A549 treated with DMSO at 1 μM for 4 hours (cell line): ENCODE results near the gene HCFC1R1. TPM values are rescaled to one million over a fixed set of nuclear protein-coding genes. Genes with fewer than 3 reads are reported as not detected.

Experiments used
- total RNA-seq: library from RNA; stranded (reverse); fragments of 200-300 nt; extraction: Qiagen RNA extraction; gene quantifications from 5 replicates; pipeline ENCODE4 v1.2.3, GENCODE V29; 2022; ENCODE audit warnings: low read depth

HCFC1R1 gene
- total RNA-seq, result 206 to 241 TPM (median 224 TPM) in 5 replicates

GRCh38 chr16:3023669-3024478 is at the start of gene HCFC1R1, which contains the start of gene THOC6:
HCFC1R1 (minus strand) TSS chr16:3023942; CDS start chr16:3023941, 1 bp downstream.
THOC6 (plus strand) TSS chr16:3024035; CDS start chr16:3024327, 292 bp downstream.

GRCh38 chr16:3065069-3065741 is 41.5 kb upstream of the HCFC1R1 start, which contains the start of gene IL32:
IL32 (plus strand) TSS chr16:3065640; CDS start chr16:3065812, 172 bp downstream.

GRCh38 chr16:3045758-3046640 is 22.3 kb upstream of the HCFC1R1 start, which contains the start of gene MMP25:
MMP25 (plus strand) TSS chr16:3046561; CDS start chr16:3046918, 357 bp downstream.

GRCh38 chr16:3036726-3037315 is 13.1 kb upstream of the HCFC1R1 start, which contains the start of gene BICDL2:
BICDL2 (minus strand) TSS chr16:3036944; CDS start chr16:3035496, 1,448 bp downstream.

GRCh38 chr16:3020247-3020603 is 3.5 kb downstream of the HCFC1R1 start, which contains the start of gene TNFRSF12A:
TNFRSF12A (plus strand) TSS chr16:3020368; CDS start chr16:3020398, 30 bp downstream.

GRCh38 chr16:3017794-3018506 is 5.8 kb downstream of the HCFC1R1 start, which contains the start of gene CLDN6:
CLDN6 (minus strand) TSS chr16:3018183; CDS start chr16:3016021, 2,162 bp downstream.

GRCh38 chr16:3012828-3013420 is 10.8 kb downstream of the HCFC1R1 start, which contains the start of gene CLDN9:
CLDN9 (plus strand) TSS chr16:3012923; CDS start chr16:3013363, 440 bp downstream.

GRCh38 chr16:2980227-2981176 is 43.2 kb downstream of the HCFC1R1 start, which contains the start of gene PKMYT1:
PKMYT1 (minus strand) TSS chr16:2980446; CDS start chr16:2979657, 789 bp downstream.

Other genes starting within 250 kb of the HCFC1R1 start
- gene ELOB, start 246.7 kb downstream of the HCFC1R1 start, total RNA-seq, result 432 to 492 TPM (median 452 TPM) in 5 replicates
- 0.12 TPM in 1 of 5 replicates, not detected in the others for gene PRSS33, start 236.4 kb downstream of the HCFC1R1 start, total RNA-seq
- gene PRSS41, start 225.5 kb downstream of the HCFC1R1 start, total RNA-seq, result not detected in 5 replicates
- gene PRSS21, start 206.7 kb downstream of the HCFC1R1 start, total RNA-seq, result 0.11 to 0.39 TPM (median 0.14 TPM) in 4 of 5 replicates, not detected in the other
- gene ZG16B, start 193.6 kb downstream of the HCFC1R1 start, total RNA-seq, result 0.46 to 1.3 TPM (median 0.69 TPM) in 5 replicates
- gene PRSS22, start 165.8 kb downstream of the HCFC1R1 start, total RNA-seq, result 2.5 to 4.1 TPM (median 3.0 TPM) in 5 replicates
- gene FLYWCH2, start 140.7 kb downstream of the HCFC1R1 start, total RNA-seq, result 44.9 to 59.5 TPM (median 50.8 TPM) in 5 replicates
- gene FLYWCH1, start 112.0 kb downstream of the HCFC1R1 start, total RNA-seq, result 20.1 to 29.5 TPM (median 27.2 TPM) in 5 replicates
- 1.1 to 2.8 TPM (median 2.0 TPM) in 5 replicates for gene KREMEN2, start 59.7 kb downstream of the HCFC1R1 start, total RNA-seq
- gene PAQR4, start 54.6 kb downstream of the HCFC1R1 start, total RNA-seq, result 34.1 to 44.1 TPM (median 38.0 TPM) in 5 replicates
- 69.3 to 97.7 TPM (median 85.3 TPM) in 5 replicates for gene PKMYT1, start 43.5 kb downstream of the HCFC1R1 start, total RNA-seq
- 0.33 to 0.59 TPM (median 0.49 TPM) in 5 replicates for gene CLDN9, start 11.0 kb downstream of the HCFC1R1 start, total RNA-seq
- 0.17 to 0.82 TPM (median 0.40 TPM) in 5 replicates for gene CLDN6, start 5.8 kb downstream of the HCFC1R1 start, total RNA-seq
- 584 to 710 TPM (median 600 TPM) in 5 replicates for gene TNFRSF12A, start 3.6 kb downstream of the HCFC1R1 start, total RNA-seq
- gene THOC6, start 93 bp upstream of the HCFC1R1 start, total RNA-seq, result 24.1 to 38.0 TPM (median 33.0 TPM) in 5 replicates
- gene BICDL2, start 13.0 kb upstream of the HCFC1R1 start, total RNA-seq, result not detected in 5 replicates
- gene MMP25, start 22.6 kb upstream of the HCFC1R1 start, total RNA-seq, result 0.69 to 1.1 TPM (median 0.78 TPM) in 5 replicates
- 22.5 to 31.8 TPM (median 27.0 TPM) in 5 replicates for gene IL32, start 41.7 kb upstream of the HCFC1R1 start, total RNA-seq
- gene ZSCAN10, start 75.4 kb upstream of the HCFC1R1 start, total RNA-seq, result 0.08 TPM in 1 of 5 replicates, not detected in the others
- 10.9 to 15.0 TPM (median 12.1 TPM) in 5 replicates for gene ZNF205, start 88.6 kb upstream of the HCFC1R1 start, total RNA-seq
- 8.2 to 13.3 TPM (median 11.1 TPM) in 5 replicates for gene ZNF213, start 111.1 kb upstream of the HCFC1R1 start, total RNA-seq
- gene OR1F1, start 164.3 kb upstream of the HCFC1R1 start, total RNA-seq, result 0.44 to 0.59 TPM (median 0.53 TPM) in 5 replicates
- gene ZNF200, start 211.2 kb upstream of the HCFC1R1 start, total RNA-seq, result 8.6 to 11.7 TPM (median 9.0 TPM) in 5 replicates
- not detected in 5 replicates for gene MEFV, start 232.7 kb upstream of the HCFC1R1 start, total RNA-seq